ENCODE data around the gene LDLRAD3. TPM values are rescaled to one million over a fixed set of nuclear protein-coding genes. Genes with fewer than 3 reads are reported as not detected.
A peak's percentile ranks its signal among the peaks of the same experiment; 100 is the strongest.

Gene LDLRAD3
- total RNA-seq, 2 donors from 2014 or later, result 19.2 to 30.6 TPM

- H3K27ac ChIP-seq (ENCODE audit: low read depth, low read length), result no peak overlapping the region
- H3K4me3 ChIP-seq (ENCODE audit: low read length), result no peak overlapping the region
- Mint-ChIP-seq H3K9me3 (peaks cover 16% of the 10 kb centered on the region), H3K27me3 (ENCODE audit: insufficient read depth) (peaks cover 18% of the 10 kb centered on the region), H3K4me3 (no peak overlapping the region), H3K36me3 (ENCODE audit: low read depth) (peaks cover 48% of the 10 kb centered on the region), H3K27ac (no peak overlapping the region), H3K4me1 (peaks cover 35% of the 10 kb centered on the region)
- peaks cover 39% of the 10 kb centered on the region for H3K36me3 ChIP-seq (ENCODE audit: control insufficient read depth, insufficient read depth, low read length)
- no peaks in the 10 kb centered on the region for H3K4me1 ChIP-seq (ENCODE audit: control insufficient read depth, insufficient read depth, low read length)
- H3K9me3 ChIP-seq (ENCODE audit: control insufficient read depth, low read length), result peaks cover 29% of the 10 kb centered on the region
- H3K9ac ChIP-seq (ENCODE audit: extremely low read depth, low read length, poor library complexity, severe bottlenecking), result no peak overlapping the region
- no peaks in the 10 kb centered on the region for H3K27me3 ChIP-seq (ENCODE audit: control insufficient read depth, insufficient read depth, low read length, poor library complexity, severe bottlenecking)
- no peak for TF ChIP-seq CTCF (conservative IDR thresholded peaks at IDR 0.05)
- DNase-seq, result no peak
Observed at GRCh38 chr11:36089920-36090319, 146.1 kb downstream of the LDLRAD3 start.

GRCh38 chr11:36090356-36091109 is 146.7 kb downstream of the LDLRAD3 start:
- peaks cover 35% of the 10 kb centered on the region for H3K4me1 Mint-ChIP-seq
- DNase-seq, result peak; percentile 20
- H3K9me3 Mint-ChIP-seq, result peaks cover 16% of the 10 kb centered on the region

GRCh38 chr11:36091256-36091811 is 147.5 kb downstream of the LDLRAD3 start:
- Mint-ChIP-seq H3K27ac (no peak overlapping the region), H3K27me3 (ENCODE audit: insufficient read depth) (peaks cover 11% of the 10 kb centered on the region)

More at GRCh38 chr11:36090356-36091109, 146.7 kb downstream of the LDLRAD3 start:
- Histone ChIP-seq H3K4me1 (ENCODE audit: control insufficient read depth, insufficient read depth, low read length) (no peaks in the 10 kb centered on the region), H3K9me3 (ENCODE audit: control insufficient read depth, low read length) (peaks cover 33% of the 10 kb centered on the region), H3K36me3 (ENCODE audit: control insufficient read depth, insufficient read depth, low read length) (peaks cover 39% of the 10 kb centered on the region), H3K27ac (ENCODE audit: low read depth, low read length) (no peak overlapping the region), H3K4me3 (ENCODE audit: low read length) (no peak overlapping the region), H3K9ac (ENCODE audit: extremely low read depth, low read length, poor library complexity, severe bottlenecking) (no peak overlapping the region), H3K27me3 (ENCODE audit: control insufficient read depth, insufficient read depth, low read length, poor library complexity, severe bottlenecking) (no peaks in the 10 kb centered on the region)
- H3K27me3 Mint-ChIP-seq (ENCODE audit: insufficient read depth), result peaks cover 14% of the 10 kb centered on the region
- H3K36me3 Mint-ChIP-seq (ENCODE audit: low read depth), result peaks cover 49% of the 10 kb centered on the region
- H3K27ac Mint-ChIP-seq, result no peak overlapping the region
- TF ChIP-seq CTCF (conservative IDR thresholded peaks at IDR 0.05), result peak; percentile 47
- no peak overlapping the region for H3K4me3 Mint-ChIP-seq
- 84 to 94% methylated on average over 6 to 10 of the region's 10 CpGs for WGBS, 2 experiments (ENCODE audit: insufficient coverage in 1 of 2, insufficient read length in 1 of 2)

More at GRCh38 chr11:36091256-36091811, 147.5 kb downstream of the LDLRAD3 start:
- no peak overlapping the region for H3K4me3 Mint-ChIP-seq
- Histone ChIP-seq H3K4me1 (ENCODE audit: control insufficient read depth, insufficient read depth, low read length) (no peaks in the 10 kb centered on the region), H3K36me3 (ENCODE audit: control insufficient read depth, insufficient read depth, low read length) (peaks cover 39% of the 10 kb centered on the region), H3K9me3 (ENCODE audit: control insufficient read depth, low read length) (peaks cover 31% of the 10 kb centered on the region), H3K27ac (ENCODE audit: low read depth, low read length) (no peak overlapping the region), H3K9ac (ENCODE audit: extremely low read depth, low read length, poor library complexity, severe bottlenecking) (no peak overlapping the region), H3K27me3 (ENCODE audit: control insufficient read depth, insufficient read depth, low read length, poor library complexity, severe bottlenecking) (no peaks in the 10 kb centered on the region), H3K4me3 (ENCODE audit: low read length) (no peak overlapping the region)
- peaks cover 53% of the 10 kb centered on the region for H3K36me3 Mint-ChIP-seq (ENCODE audit: low read depth)
- 91% methylated on average over 3 to 6 of the region's 7 CpGs for WGBS, 2 experiments (ENCODE audit: insufficient coverage in 1 of 2, insufficient read length in 1 of 2)
- peaks cover 16% of the 10 kb centered on the region for H3K9me3 Mint-ChIP-seq
- peak; percentile 45 for DNase-seq
- peaks cover 31% of the 10 kb centered on the region for H3K4me1 Mint-ChIP-seq
- TF ChIP-seq CTCF (conservative IDR thresholded peaks at IDR 0.05), result no peak
